HG03135 (cell line): ENCODE measurements around the gene KDM7A.
"Not testable (repeated sequence)": the region's sequence is repeated elsewhere in the genome, so short reads cannot be mapped to it uniquely, and the experiment has no call there.

Experiments used
- ATAC-seq: cut with Tn5 transposase; IDR thresholded peaks from one replicate; pipeline ENCODE4 v1.9.1; 2021; ENCODE audit warnings: mild to moderate bottlenecking, moderate library complexity; ENCODE audit not compliant: unreplicated experiment

The KDM7A gene

DNA sequence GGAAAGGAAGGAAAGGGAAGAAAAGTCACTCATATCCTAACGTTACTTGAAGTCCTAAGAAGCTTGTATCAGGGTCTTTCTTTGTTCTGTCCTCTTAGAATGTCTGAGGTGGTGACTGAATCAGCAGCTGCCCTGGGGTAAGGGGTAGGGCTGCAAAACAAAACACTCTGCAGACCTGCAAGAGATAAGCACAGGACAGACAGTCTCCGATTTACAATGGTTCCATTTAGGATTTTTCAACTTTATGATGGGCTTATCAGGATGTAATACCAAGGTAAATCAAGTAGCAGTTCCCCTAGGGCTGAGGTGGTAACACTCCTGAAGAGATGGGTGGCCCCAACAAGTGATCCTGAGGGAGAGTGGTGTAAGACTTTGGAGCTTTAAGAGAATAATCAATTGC lies 16.5 kb downstream of the KDM7A start:
- no peak for ATAC-seq

DNA sequence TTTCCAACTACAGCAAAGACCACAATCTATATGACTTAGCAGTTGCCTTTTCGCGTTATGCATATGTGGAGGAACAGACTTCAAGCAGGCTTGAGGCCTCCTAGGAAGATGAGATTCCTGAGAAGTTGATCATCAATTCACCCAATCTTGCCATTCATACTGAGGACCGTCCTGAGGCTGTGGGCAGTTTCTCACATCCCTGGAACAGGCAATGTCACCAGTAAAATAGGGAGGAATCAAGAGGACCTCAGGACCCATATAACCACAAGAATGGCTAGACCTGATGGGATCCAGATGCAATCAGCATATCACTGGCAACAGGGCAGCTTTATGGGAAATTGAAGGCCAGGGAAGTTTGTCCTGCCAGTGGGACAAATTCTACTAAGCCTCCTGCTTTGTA lies 17.3 kb downstream of the KDM7A start:
- no peak for ATAC-seq

DNA sequence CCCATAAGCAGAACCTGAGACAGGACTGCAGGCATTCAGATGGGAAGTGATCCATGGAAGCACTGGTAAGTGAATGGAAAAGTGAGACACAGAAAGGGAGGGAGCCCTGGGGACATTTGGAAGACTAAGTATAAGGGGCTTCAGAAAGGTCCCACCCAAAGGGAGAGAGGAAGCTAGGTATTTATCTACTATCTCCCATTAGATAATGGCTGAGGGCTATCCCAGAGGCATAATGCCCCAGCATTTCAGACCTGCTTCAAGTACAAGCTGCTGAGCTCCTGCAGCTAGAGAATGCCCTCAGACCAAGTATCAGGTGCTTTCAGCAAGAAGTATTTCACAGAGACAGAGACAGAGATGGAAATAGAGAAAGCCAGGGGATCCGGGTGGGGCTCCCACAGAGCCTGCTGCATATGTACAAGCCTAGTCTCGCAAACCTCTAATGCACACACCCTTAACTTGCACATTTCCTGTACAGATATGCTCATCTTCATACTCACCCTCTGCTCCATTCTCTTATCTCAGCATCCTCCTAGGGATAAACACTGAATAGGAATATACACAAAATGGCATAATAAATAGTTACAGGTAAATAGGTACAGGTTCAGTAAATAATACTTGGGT lies 20.2 kb downstream of the KDM7A start:
- no peak for ATAC-seq

DNA sequence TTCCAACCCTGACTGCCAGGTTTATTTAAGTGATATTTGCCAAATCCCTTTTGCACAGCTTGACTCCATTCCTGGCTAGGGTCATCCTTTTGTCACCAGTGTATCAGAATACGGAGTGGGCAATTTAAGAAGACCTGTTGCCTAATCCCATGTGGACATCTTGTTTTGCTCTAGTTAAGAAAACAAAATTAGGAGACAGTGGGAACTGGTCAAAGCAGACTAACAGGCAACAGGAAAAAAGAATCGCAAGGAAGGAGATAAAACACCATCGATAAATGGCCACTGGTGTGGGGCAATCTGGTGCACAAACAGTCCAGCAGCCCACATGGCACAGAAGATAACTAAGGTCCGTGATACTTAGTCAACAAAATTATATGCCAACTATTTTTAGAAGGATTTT lies 21.4 kb downstream of the KDM7A start:
- no peak for ATAC-seq

DNA sequence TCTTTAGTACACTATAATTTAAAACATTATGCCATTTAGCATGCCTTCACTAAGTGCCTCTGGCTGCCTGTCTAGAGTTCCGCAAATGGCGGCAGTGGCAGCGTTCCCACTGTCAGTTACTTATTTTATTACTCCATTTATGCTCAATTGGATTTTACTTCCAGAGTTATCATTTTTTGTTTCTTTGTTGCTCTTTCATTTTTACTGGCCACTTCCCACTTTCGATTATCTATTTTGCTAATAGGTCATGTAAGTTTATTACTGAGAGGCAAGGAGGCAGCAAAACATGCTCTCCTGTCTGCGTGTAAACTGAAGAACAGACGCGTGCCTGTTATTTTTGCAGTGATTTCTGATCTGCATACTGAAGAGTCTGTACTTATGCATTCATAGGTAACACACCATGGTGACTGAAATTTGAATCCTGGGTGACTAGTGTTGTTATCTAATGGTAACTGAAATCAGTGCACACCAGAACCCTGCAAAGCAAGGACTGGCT lies 23.1 kb downstream of the KDM7A start:
- ATAC-seq: no peak

DNA sequence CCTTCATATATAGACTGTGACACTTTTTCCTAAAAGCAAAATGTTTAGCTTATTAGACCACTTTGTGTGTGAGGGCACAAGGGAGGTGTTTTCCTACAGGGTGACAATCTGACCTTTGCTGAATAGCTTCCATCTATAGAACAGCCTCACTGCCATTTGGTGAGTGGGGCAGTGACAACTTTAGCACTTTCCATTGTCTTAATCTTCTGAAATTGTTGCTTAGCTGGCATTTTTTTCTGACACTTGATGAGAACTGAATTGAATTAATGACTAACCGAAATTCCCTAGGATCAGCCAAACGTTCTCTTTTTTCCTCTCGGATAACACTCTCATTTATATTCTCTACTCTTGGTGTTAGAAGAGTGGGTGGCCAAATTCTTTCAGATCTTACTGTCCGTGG lies 30.2 kb downstream of the KDM7A start:
- no peak for ATAC-seq

DNA sequence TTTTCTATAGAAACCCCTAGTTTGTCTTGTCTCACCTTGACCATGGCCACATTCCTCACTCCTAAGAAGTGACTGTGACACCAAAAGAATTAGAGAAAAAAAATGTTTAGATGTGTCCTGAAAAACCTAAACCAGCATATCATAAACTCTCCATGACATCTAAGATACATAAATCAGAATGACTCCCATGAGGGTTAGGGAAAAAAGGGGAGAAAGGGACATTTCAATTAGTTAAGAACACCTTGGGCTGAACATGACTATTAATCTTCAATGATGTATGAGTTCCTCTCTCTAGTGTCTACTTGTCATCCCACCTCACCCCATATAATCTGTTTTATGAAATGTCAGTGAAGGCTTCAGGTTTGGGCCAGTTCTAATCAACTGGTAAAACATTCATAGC lies 31.1 kb downstream of the KDM7A start:
- no peak for ATAC-seq

DNA sequence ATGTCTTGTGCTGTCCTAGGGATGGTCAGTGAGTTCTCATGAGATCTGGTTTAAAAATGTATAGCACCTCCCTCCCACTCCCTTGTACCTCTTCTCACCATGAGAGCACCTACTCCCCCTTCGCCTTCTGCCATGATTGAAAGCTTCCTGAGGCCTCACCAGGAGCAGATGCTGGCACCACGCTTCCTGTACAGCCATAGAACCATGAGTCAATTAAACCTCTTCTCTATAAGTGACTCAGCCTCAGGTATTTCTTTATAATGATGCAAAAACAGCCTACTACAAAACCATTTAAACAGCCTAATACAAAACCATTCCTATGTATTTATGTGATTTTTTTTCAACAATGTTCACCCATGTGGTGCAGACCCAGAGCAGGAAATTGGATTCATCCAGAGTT lies 32.0 kb downstream of the KDM7A start:
- no peak for ATAC-seq

DNA sequence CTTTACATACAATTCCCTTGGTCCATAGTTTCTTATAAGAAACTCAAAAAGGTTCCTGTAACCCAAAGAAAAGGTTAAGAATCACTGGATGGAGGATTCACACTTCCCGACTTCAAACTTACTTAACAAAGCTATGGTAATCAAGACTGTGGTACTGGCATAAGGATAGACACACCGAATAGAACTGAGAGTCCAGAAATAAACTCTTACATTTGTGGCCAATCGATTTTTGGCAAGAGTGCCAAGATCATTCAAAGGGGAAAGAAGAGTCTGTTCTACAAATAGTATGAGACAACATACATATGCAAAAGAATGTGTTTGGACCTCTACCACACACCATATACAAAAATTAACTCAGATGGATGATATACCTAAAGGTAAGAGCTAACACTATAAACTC lies 32.8 kb downstream of the KDM7A start:
- ATAC-seq: no peak

DNA sequence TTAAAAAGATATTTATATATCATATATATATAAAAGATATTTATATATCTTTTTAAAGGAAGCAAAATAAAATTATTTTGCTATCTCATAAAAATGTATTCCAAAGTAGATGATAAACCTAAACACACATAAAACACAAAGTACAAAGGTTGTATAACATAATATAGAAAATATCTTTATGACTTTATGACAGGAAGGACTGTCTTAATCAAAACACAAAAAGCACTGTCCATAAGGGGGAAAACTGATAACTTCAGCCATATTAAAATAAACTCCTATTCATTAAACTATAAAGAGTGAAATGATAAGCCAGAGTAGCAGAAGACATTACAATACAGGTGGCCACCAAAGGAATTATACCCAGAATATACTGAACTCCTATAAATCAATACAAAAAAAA lies 34.8 kb downstream of the KDM7A start:
- ATAC-seq: no peak

DNA sequence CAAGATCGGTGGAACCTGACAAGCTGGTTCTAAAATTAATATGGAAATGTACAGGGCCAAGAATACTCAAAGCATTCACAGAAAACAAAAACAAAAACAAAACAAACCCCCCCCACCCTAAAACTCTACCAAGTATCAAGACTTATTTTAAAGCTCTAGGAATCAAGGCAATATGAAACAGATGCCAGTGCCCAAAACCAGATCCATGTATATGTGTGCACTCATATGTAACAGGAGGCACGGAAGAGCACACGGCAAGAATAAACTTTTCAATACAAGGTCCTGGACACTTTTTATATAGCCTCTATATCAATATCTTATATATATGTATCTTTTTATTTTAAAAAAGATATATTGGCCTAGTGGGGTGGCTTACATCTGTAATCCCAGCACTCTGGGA lies 35.5 kb downstream of the KDM7A start:
- no peak for ATAC-seq

DNA sequence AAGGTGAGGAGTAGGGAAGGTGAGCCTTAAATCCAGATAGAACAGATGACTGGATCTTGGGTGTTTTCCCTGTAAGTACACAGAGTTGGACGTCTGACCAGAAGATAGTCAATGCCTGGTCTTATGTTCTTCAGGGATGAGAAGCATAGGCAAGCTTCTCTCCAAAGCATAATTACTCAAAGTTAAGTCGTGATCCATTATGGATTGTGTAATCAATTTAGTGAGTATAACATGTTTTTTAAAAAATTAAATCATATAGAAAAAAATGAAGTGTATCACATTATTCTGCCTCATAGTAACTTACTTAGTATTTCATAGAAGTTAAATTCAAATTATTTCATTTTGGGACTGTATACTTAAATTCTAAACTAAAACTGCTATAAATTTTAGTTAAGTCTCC lies 39.7 kb downstream of the KDM7A start:
- ATAC-seq: no peak

DNA sequence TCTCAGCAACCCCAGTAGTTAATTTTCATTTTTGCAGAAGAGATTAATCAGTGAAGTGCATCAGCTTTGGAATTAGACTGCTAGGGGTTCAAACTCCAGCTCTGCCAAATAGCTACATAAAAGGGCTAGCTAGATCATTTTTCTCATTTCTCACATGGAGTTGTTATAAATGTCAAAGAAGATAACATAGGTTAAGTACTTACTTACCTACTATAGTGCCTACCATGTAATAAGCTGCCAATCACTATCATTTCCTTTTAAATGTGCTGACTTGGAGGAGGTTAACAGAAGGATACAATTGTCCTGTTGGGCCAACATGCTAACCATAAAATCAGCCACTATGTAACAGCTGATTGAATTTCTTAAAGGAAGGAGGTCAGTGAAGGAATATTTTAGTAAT lies 40.7 kb downstream of the KDM7A start:
- ATAC-seq: no peak

DNA sequence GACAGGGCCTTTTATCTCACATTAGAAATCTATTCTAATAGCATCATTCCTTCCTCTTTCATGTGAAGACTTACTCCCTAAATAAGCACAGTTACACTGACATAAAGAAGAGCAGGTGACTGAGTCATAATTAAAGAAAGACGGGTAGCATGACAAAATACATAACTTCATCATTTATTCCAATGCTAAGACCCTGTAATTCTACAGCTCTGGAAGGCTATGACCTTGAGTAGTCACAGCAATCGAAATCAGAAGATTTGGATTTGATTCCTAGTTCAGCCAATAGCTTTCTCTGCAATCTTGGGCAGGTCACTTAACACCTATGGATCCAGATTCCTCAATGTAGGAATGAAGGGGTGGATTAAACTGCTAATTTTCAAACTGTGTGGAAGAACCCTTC lies 42.7 kb downstream of the KDM7A start:
- ATAC-seq: no peak

DNA sequence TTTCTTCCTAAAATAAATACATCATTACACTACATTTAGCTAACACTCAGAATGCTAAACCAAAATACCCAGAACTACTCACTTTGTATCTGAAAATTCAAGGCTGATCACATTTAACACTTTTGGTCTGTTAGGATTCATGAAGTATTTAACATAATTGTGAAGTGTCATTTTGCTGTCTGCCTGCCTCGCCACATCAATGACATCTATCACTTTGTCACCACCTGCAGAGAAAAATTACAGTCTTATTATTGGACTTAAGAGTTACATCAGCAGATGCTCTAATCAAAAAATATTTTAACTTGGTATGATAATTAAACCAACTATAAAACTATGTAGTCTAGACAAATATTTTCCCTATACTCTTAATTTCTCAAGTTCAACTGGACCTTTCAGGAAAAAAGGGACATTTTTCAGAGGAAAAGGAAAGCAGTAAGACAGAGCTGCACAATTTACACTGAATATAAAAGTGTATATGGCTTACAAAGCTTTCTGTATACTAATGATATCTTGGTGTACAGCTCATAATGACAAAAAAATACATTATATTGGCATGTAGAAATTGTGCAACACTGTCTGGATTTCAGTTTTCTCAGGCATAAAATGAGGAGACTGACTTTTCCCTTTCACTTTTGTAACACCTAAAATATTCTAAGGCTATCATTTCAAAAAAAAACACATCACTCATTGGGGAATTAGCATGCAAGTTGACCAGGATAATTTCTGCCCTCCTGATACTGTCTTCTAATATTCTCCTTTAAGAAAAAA lies 49.2 kb downstream of the KDM7A start:
- ATAC-seq: no peak

DNA sequence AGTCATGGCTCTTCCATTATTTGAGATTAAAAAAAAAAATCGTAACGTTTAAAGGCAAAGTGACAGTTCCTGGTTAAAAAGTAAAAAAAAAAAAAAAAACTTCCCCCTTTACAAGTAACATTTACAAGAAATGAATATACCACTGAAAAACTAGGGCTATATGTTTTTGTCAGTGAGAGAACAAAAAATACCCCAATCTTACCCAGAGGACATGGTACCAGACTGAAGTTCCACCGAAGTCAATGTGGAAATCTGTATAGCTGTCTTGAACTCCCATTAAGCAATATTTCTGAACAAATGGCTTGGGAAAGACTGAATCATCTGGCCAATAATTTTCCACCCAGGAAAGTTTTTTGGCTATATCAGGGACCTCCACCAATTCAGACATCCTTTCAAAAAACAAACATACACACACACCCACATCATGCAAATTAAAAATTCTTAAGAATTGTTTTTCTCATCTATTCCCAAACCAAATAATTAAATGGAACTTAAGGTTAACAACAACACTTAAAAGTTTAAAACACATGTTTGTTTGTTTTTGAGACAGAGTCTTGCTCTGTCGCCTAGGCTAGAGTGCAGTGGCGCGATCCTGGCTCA lies 50.2 kb downstream of the KDM7A start:
- no peak for ATAC-seq

DNA sequence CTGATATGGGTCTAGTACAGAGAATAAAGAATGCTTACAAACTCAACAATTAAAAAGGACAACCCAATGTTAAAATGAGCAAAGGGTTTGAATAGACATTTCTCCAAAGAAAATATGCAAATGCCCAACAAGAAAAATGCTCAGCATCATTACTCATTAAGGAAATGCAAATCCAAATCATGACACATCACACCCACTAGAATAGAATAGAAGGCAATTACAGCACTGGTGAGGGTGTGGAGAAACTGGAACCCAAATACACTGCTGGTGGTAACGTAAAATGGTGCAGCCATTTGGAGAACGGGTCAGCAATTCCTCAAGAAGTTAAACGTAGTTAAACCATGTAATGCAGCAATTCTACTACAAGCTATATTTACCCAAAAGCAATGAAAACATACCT lies 53.8 kb downstream of the KDM7A start:
- no peak for ATAC-seq

DNA sequence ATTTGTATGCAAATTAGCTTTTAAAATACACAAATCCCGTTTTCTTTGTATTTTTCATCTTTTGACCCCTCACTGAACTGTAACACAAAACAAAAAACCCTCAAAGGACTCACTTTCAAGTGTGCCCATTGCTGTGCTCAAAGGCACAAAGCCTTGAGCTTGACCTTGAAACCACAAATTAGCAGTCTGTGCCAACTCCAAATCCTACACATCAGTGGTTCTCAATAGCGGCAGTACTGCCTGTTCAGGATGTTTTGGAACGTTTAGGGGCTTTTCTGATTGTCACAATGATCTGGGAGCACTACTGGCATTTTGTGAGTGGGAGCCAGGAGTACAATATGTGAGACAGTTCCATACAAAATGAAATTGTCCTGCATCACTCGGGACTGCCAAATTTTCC lies 55.5 kb downstream of the KDM7A start:
- no peak for ATAC-seq

DNA sequence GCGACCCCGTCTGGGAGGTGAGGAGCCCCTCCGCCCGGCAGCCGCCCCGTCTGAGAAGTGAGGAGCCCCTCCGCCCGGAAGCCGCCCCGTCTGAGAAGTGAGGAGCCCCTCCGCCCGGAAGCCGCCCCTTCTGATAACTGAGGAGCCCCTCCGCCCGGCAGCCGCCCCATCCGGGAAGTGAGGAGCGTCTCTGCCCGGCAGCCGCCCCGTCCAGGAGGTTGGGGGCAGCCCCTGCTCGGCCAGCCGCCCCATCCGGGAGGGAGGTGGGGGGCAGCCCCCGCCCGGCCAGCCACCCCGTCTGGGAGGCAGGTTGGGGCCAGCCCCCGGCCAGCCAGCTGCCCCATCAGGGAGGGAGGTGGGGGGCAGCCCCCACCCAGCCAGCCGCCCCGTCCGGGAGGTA lies 62.0 kb downstream of the KDM7A start:
- not testable (repeated sequence) for ATAC-seq

DNA sequence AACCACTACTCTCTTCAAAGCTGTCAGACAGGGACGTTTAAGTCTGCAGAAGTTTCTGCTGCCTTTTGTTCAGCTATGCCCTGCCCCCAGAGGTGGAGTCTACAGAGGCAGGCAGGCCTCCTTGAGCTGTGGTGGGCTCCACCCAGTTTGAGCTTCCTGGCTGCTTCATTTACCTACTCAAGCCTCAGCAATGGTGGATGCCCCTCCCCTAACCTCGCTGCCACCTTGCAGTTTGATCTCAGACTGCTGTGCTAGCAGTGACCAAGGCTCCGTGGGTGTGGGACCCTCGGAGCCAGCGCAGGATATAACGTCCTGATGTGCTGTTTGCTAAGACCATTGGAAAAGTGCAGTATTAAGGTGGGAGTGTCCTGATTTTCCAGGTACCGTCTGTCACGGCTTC lies 68.0 kb downstream of the KDM7A start:
- ATAC-seq: not testable (repeated sequence)

DNA sequence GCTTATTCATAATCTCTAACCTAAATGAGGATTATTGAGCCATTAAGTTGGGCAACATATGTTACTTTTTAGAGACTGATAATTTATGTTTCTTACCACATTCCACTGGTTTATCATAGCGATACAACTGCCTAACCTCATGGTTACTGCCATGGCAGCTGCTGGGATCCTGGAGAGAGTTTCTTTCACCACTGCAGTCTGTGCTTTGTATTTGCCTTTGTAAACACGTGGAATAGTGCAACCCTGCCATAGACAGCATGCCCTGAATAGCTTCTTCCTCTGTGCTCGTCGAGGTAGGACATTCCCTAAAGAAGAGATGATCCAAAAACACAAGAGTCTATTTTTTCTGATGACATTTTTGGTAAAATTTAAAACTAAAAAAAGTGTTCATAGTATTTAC lies 80.3 kb downstream of the KDM7A start:
- ATAC-seq: no peak

DNA sequence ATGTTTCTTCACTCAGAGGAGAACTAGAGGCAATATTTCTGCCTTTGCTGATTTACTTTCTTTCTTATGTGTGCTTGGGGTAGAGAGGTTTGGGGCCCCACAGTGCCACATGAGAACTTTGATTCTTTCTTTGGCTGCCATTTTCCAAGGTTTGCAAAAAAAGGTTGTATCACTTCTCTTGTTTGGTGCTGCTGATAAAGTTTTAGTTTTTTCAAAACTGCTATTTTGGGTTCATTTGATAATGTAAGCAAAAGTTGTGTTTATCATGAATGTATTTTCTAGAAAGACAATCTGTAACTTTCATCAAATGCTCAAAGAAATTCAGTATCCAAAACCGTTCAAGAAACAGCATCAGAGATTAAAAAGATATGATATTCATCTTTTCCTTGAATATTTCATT lies 83.4 kb downstream of the KDM7A start:
- no peak for ATAC-seq
